Sigmoid colon (tissue), 4 donors: ENCODE results near the gene BANK1.

Experiments used
- POLR2A ChIP-seq, 2 donors: fragments of 450-650 bp; IDR thresholded peaks; one replicate each; pipeline ENCODE4 v1.6.1; 2016; ENCODE audit warnings: antibody characterized with exemption in 2 of 2, mild to moderate bottlenecking in 2 of 2, moderate library complexity in 2 of 2
- POLR2AphosphoS5 ChIP-seq, 4 donors: sonication (generic); formaldehyde crosslinking; IDR thresholded peaks; one replicate each; pipeline ENCODE4 v1.6.1; 2017; ENCODE audit warnings: antibody characterized with exemption in 4 of 4
- TF ChIP-seq, protein P1 (sequence below), 4 experiments: fragments of 450-650 bp in 3 of 4; fragments of 200-600 bp in 1 of 4; IDR thresholded peaks; one replicate each; pipeline ENCODE4 v1.5.1; 2016 to 2019; ENCODE audit warnings: antibody characterized with exemption in 4 of 4, mild to moderate bottlenecking in 3 of 4, moderate library complexity in 2 of 4

DNA sequence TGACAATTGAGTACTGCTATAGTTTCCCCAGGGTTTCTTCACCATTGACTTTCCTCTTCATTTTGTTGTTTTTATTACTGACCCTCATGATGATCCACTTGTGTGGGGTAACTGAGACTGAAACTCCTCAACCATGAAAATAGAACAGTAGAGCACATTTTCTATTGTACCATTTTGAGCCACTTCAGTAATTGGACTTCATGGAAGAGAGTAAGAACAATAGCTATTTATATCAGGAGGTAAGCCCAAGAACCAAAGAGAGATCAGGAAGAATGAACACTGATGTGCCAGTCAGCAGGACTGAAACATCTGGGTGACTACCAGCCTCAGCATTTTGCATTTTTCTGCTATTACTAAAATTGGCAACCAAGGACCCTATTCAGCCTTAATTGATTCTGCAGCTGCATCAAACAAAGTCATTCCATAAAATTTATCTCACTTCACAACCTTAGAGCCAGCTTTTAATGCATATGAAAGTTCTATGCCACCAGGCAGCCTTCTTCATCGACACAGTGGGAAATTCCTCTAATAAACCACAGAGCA is 151.4 kb downstream of the BANK1 start:
- TF ChIP-seq POLR2AphosphoS5 (IDR thresholded peaks at IDR 0.05) (no peak), POLR2A (IDR thresholded peaks at IDR 0.05) (no peak)
- TF ChIP-seq, protein P1, sequence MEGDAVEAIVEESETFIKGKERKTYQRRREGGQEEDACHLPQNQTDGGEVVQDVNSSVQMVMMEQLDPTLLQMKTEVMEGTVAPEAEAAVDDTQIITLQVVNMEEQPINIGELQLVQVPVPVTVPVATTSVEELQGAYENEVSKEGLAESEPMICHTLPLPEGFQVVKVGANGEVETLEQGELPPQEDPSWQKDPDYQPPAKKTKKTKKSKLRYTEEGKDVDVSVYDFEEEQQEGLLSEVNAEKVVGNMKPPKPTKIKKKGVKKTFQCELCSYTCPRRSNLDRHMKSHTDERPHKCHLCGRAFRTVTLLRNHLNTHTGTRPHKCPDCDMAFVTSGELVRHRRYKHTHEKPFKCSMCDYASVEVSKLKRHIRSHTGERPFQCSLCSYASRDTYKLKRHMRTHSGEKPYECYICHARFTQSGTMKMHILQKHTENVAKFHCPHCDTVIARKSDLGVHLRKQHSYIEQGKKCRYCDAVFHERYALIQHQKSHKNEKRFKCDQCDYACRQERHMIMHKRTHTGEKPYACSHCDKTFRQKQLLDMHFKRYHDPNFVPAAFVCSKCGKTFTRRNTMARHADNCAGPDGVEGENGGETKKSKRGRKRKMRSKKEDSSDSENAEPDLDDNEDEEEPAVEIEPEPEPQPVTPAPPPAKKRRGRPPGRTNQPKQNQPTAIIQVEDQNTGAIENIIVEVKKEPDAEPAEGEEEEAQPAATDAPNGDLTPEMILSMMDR (IDR thresholded peaks at IDR 0.05): no peak
